Right lobe of liver (tissue), 4 donors: ENCODE results near the gene AIG1.

Source experiments
- CTCF ChIP-seq, 4 donors: fragments of 200-600 bp in 3 of 4; fragments of 450-650 bp in 1 of 4; IDR thresholded peaks; one replicate each; pipeline versions ENCODE4 v1.5.1 to v1.8.0; 2016 to 2022; ENCODE audit warnings: antibody characterized with exemption in 4 of 4, mild to moderate bottlenecking in 2 of 4
- POLR2A ChIP-seq: fragments of 450-650 bp; IDR thresholded peaks from one replicate; pipeline ENCODE4 v1.6.1; 2017; ENCODE audit warnings: antibody characterized with exemption, mild to moderate bottlenecking
- donor health status: DM: no; HTN: no; CAD: no.
- donor health status: DM: no; HTN: no; CAD: no.
- donor health status: DM: no; HTN: yes; CAD: no.

- TF ChIP-seq CTCF (IDR thresholded peaks at IDR 0.05) (no peak), POLR2A (no peak)
Measured at GRCh38 chr6:143252961-143253360, 192.3 kb downstream of the AIG1 start.
